HG02571 (cell line): ENCODE measurements around the gene SLC16A5.
"Not testable (repeated sequence)": the region's sequence is repeated elsewhere in the genome, so short reads cannot be mapped to it uniquely, and the experiment has no call there.

ENCODE experiments used
- ATAC-seq: cut with Tn5 transposase; IDR thresholded peaks from one replicate; pipeline ENCODE4 v1.9.1; 2021; ENCODE audit warnings: mild to moderate bottlenecking, moderate library complexity; ENCODE audit not compliant: unreplicated experiment

Gene SLC16A5

GRCh38 chr17:75064040-75064439, 23.7 kb upstream of the SLC16A5 start:
- no peak for ATAC-seq

- no peak for ATAC-seq
Measured at GRCh38 chr17:75064460-75064859, 23.3 kb upstream of the SLC16A5 start.

GRCh38 chr17:75064867-75065561, 22.7 kb upstream of the SLC16A5 start:
- no peak for ATAC-seq

GRCh38 chr17:75065562-75066151, 22.1 kb upstream of the SLC16A5 start:
- no peak for ATAC-seq

- ATAC-seq, result no peak
Measured at GRCh38 chr17:75067856-75068255, 19.9 kb upstream of the SLC16A5 start.

GRCh38 chr17:75068750-75069149, 19.0 kb upstream of the SLC16A5 start:
- no peak for ATAC-seq

GRCh38 chr17:75069783-75070182, 18.0 kb upstream of the SLC16A5 start:
- ATAC-seq, result no peak

GRCh38 chr17:75071478-75072271, 16.1 kb upstream of the SLC16A5 start:
- not testable (repeated sequence) for ATAC-seq

GRCh38 chr17:75072909-75073308, 14.8 kb upstream of the SLC16A5 start:
- not testable (repeated sequence) for ATAC-seq

- no peak for ATAC-seq
Measured at GRCh38 chr17:75073618-75074047, 14.1 kb upstream of the SLC16A5 start.

GRCh38 chr17:75074532-75074931, 13.2 kb upstream of the SLC16A5 start:
- no peak for ATAC-seq

GRCh38 chr17:75075597-75076336, 12.0 kb upstream of the SLC16A5 start:
- no peak for ATAC-seq

- ATAC-seq, result no peak
Measured at GRCh38 chr17:75077072-75077495, 10.7 kb upstream of the SLC16A5 start.

- ATAC-seq, result no peak
Measured at GRCh38 chr17:75077496-75078283, 10.1 kb upstream of the SLC16A5 start.

GRCh38 chr17:75078284-75079022, 9.3 kb upstream of the SLC16A5 start:
- no peak for ATAC-seq

- ATAC-seq, result no peak
Measured at GRCh38 chr17:75079023-75079373, 8.8 kb upstream of the SLC16A5 start.

- no peak for ATAC-seq
Measured at GRCh38 chr17:75081611-75082540, 5.9 kb upstream of the SLC16A5 start.

GRCh38 chr17:75082683-75083082, 5.1 kb upstream of the SLC16A5 start:
- no peak for ATAC-seq
